ENCODE data around the gene TRHDE.
"Not testable (repeated sequence)": the region's sequence is repeated elsewhere in the genome, so short reads cannot be mapped to it uniquely, and the experiment has no call there.

The TRHDE gene

GRCh38 chr12:72692338-72692737, 420.2 kb downstream of the TRHDE start:
- no peak overlapping the region for H3K9ac ChIP-seq (ENCODE audit: low read length)
- H3K27ac ChIP-seq (ENCODE audit: low read depth, low read length) = no peak overlapping the region
- H3K27me3 ChIP-seq (ENCODE audit: control insufficient read depth, insufficient read depth, low read length) = no peaks in the 10 kb centered on the region
- H3K36me3 ChIP-seq (ENCODE audit: control insufficient read depth, insufficient read depth, low read length) = no peaks in the 10 kb centered on the region
- no peaks in the 10 kb centered on the region for H3K4me1 ChIP-seq (ENCODE audit: control insufficient read depth, insufficient read depth, low read length)
- no peak overlapping the region for H3K4me3 ChIP-seq (ENCODE audit: low read length)

GRCh38 chr12:72694193-72694592, 422.0 kb downstream of the TRHDE start:
- no peaks in the 10 kb centered on the region for H3K4me1 ChIP-seq (ENCODE audit: control insufficient read depth, insufficient read depth, low read length)
- H3K4me3 ChIP-seq (ENCODE audit: low read length) = no peak overlapping the region
- H3K36me3 ChIP-seq (ENCODE audit: control insufficient read depth, insufficient read depth, low read length) = no peaks in the 10 kb centered on the region
- H3K27ac ChIP-seq (ENCODE audit: low read depth, low read length) = no peak overlapping the region
- no peaks in the 10 kb centered on the region for H3K27me3 ChIP-seq (ENCODE audit: control insufficient read depth, insufficient read depth, low read length)
- no peak overlapping the region for H3K9ac ChIP-seq (ENCODE audit: low read length)

- H3K27me3 ChIP-seq (ENCODE audit: control insufficient read depth, insufficient read depth, low read length) = no peaks in the 10 kb centered on the region
- H3K36me3 ChIP-seq (ENCODE audit: control insufficient read depth, insufficient read depth, low read length) = no peaks in the 10 kb centered on the region
- H3K9ac ChIP-seq (ENCODE audit: low read length) = no peak overlapping the region
- H3K4me1 ChIP-seq (ENCODE audit: control insufficient read depth, insufficient read depth, low read length) = no peaks in the 10 kb centered on the region
- no peak overlapping the region for H3K4me3 ChIP-seq (ENCODE audit: low read length)
- H3K27ac ChIP-seq (ENCODE audit: low read depth, low read length) = no peak overlapping the region
Measured at GRCh38 chr12:72699362-72699761, 427.2 kb downstream of the TRHDE start.

GRCh38 chr12:72712025-72712424, 439.9 kb downstream of the TRHDE start:
- H3K9ac ChIP-seq (ENCODE audit: low read length); H3K27ac ChIP-seq (ENCODE audit: low read depth, low read length); H3K4me3 ChIP-seq (ENCODE audit: low read length); H3K36me3 ChIP-seq (ENCODE audit: control insufficient read depth, insufficient read depth, low read length); H3K4me1 ChIP-seq (ENCODE audit: control insufficient read depth, insufficient read depth, low read length); H3K27me3 ChIP-seq (ENCODE audit: control insufficient read depth, insufficient read depth, low read length): not testable (repeated sequence)

DNA sequence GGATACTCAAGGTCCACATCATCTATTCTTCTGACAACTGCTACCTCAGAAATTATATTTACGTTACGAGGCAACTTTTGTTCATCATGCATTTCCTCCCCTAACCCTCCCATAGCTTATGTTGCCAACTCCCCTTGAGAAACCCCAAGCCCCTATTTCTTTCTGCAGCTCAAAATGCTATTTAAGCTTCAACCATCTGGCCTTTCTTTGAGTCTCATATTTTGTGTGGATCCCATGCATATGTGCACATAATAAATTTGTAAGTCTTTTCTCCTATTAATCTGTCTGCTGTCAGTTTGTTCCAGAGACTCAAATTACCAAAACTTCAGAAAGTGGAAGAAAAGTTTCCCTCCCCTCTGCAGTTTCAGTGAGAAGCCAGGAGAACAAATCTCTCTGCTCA, 444.1 kb downstream of the TRHDE start:
- Histone ChIP-seq H3K4me1 (ENCODE audit: control insufficient read depth, insufficient read depth, low read length) (no peaks in the 10 kb centered on the region), H3K27me3 (ENCODE audit: control insufficient read depth, insufficient read depth, low read length) (no peaks in the 10 kb centered on the region), H3K4me3 (ENCODE audit: low read length) (no peak overlapping the region), H3K36me3 (ENCODE audit: control insufficient read depth, insufficient read depth, low read length) (no peaks in the 10 kb centered on the region), H3K9ac (ENCODE audit: low read length) (no peak overlapping the region), H3K27ac (ENCODE audit: low read depth, low read length) (no peak overlapping the region)

DNA sequence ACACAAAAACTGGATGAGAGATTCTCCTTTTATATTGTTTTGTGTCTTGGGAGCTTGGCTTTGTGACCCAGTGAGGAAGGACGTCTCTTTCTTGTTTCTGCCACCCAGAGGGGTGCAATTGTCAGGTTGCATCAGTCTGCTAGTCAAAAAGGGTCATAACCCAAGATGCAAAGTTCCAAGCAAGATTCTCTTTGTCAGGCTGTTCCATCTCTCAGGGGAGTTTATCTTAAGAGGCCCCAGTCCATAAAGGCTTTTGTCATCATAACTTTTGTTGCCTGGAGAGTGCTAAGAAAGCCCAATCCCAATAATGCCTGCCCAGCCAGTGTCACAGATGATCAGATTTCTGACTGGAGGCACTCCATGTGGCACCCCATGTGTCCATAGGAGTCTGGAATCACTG, 444.9 kb downstream of the TRHDE start:
- no peak overlapping the region for H3K27ac ChIP-seq (ENCODE audit: low read depth, low read length)
- no peaks in the 10 kb centered on the region for H3K4me1 ChIP-seq (ENCODE audit: control insufficient read depth, insufficient read depth, low read length)
- no peaks in the 10 kb centered on the region for H3K36me3 ChIP-seq (ENCODE audit: control insufficient read depth, insufficient read depth, low read length)
- no peak overlapping the region for H3K9ac ChIP-seq (ENCODE audit: low read length)
- no peak overlapping the region for H3K4me3 ChIP-seq (ENCODE audit: low read length)
- no peaks in the 10 kb centered on the region for H3K27me3 ChIP-seq (ENCODE audit: control insufficient read depth, insufficient read depth, low read length)

Data from rectal smooth muscle tissue (tissue), 1 donor.